H9 (cell line): Measurements from ENCODE around the gene PTCHD1. TPM values are rescaled to one million over a fixed set of nuclear protein-coding genes. Genes with fewer than 3 reads are reported as not detected.

Experiments
- DNase-seq: peaks from one replicate; pipeline ENCODE4 v3.0.0-alpha.2; 2017
- H2AFZ ChIP-seq: one replicate; pipeline ENCODE4 v1.6.1; 2013; ENCODE audit warnings: mild to moderate bottlenecking, low read length, control low read depth, moderate library complexity
- H2AK5ac ChIP-seq: 2 replicates; pipeline ENCODE4 v1.6.1; 2013; ENCODE audit warnings: low read length, control low read depth, mixed read lengths; ENCODE audit not compliant: insufficient read length
- H2BK120ac ChIP-seq: one replicate; pipeline ENCODE4 v1.6.1; 2013; ENCODE audit warnings: low read depth, mild to moderate bottlenecking, low read length, control low read depth, inconsistent platforms; ENCODE audit not compliant: poor library complexity, severe bottlenecking
- H2BK12ac ChIP-seq: 2 replicates; pipeline ENCODE4 v1.6.1; 2013; ENCODE audit warnings: low read length, control low read depth, mixed read lengths, low read depth; ENCODE audit not compliant: insufficient read length
- H2BK15ac ChIP-seq: 2 replicates; pipeline ENCODE4 v1.6.1; 2013; ENCODE audit warnings: low read depth, low read length, control low read depth
- H2BK20ac ChIP-seq: one replicate; pipeline ENCODE4 v1.6.1; 2013; ENCODE audit warnings: low read depth, mild to moderate bottlenecking, low read length, control low read depth, inconsistent platforms; ENCODE audit not compliant: poor library complexity, severe bottlenecking
- H2BK5ac ChIP-seq: 2 replicates; pipeline ENCODE4 v1.6.1; 2013; ENCODE audit warnings: low read length, control low read depth, mixed read lengths; ENCODE audit not compliant: insufficient read length
- H3K14ac ChIP-seq: 2 replicates; pipeline ENCODE4 v1.6.1; 2013; ENCODE audit warnings: low read length, control low read depth; ENCODE audit not compliant: insufficient read depth
- H3K18ac ChIP-seq: 2 replicates; pipeline ENCODE4 v1.6.1; 2013; ENCODE audit warnings: low read depth, mild to moderate bottlenecking, mixed read lengths, low read length, control low read depth; ENCODE audit not compliant: insufficient read length
- H3K23ac ChIP-seq: 2 replicates; pipeline ENCODE4 v1.6.1; 2013; ENCODE audit warnings: low read length, control low read depth, mixed read lengths, low read depth; ENCODE audit not compliant: insufficient read length
- H3K23me2 ChIP-seq: 2 replicates; pipeline ENCODE4 v1.6.1; 2013; ENCODE audit warnings: low read depth, mild to moderate bottlenecking, mixed read lengths, low read length, control low read depth; ENCODE audit not compliant: insufficient read length, poor library complexity, severe bottlenecking
- H3K27ac ChIP-seq: 2 replicates; pipeline ENCODE4 v1.5.1; 2013; ENCODE audit warnings: low read length, control low read depth, mixed read lengths, low read depth; ENCODE audit not compliant: insufficient read length
- H3K27me3 ChIP-seq: 2 replicates; pipeline ENCODE4 v1.6.1; 2013; ENCODE audit warnings: low read length, control low read depth, inconsistent platforms; ENCODE audit not compliant: insufficient read depth
- H3K4ac ChIP-seq: 2 replicates; pipeline ENCODE4 v1.6.1; 2013; ENCODE audit warnings: low read depth, mild to moderate bottlenecking, control low read depth, inconsistent platforms, low read length, moderate library complexity
- H3K4me1 ChIP-seq: 2 replicates; pipeline ENCODE4 v1.6.1; 2013; ENCODE audit warnings: low read length, control low read depth, inconsistent platforms; ENCODE audit not compliant: insufficient read depth
- H3K4me2 ChIP-seq: 2 replicates; pipeline ENCODE4 v1.6.1; 2013; ENCODE audit warnings: low read length, control low read depth, mixed read lengths; ENCODE audit not compliant: insufficient read length, insufficient read depth
- H3K56ac ChIP-seq: 2 replicates; pipeline ENCODE4 v1.6.1; 2013; ENCODE audit warnings: low read depth, mild to moderate bottlenecking, mixed read lengths, low read length, control low read depth; ENCODE audit not compliant: insufficient read length
- H3K79me1 ChIP-seq: 2 replicates; pipeline ENCODE4 v1.6.1; 2013; ENCODE audit warnings: low read depth, mild to moderate bottlenecking, moderate library complexity, low read length, control low read depth, inconsistent platforms; ENCODE audit not compliant: insufficient read depth, poor library complexity, severe bottlenecking
- H3K79me2 ChIP-seq: 2 replicates; pipeline ENCODE4 v1.6.1; 2013; ENCODE audit warnings: low read length, control low read depth, inconsistent platforms; ENCODE audit not compliant: insufficient read depth
- H3K9ac ChIP-seq: 2 replicates; pipeline ENCODE4 v1.6.1; 2013; ENCODE audit warnings: low read length, control low read depth, mixed read lengths; ENCODE audit not compliant: insufficient read length; ENCODE audit errors: extremely low read depth
- H3K9me3 ChIP-seq: one replicate; pipeline ENCODE4 v1.6.1; 2013; ENCODE audit warnings: low read depth, low read length, inconsistent platforms; ENCODE audit not compliant: control insufficient read depth
- H3T11ph ChIP-seq: one replicate; pipeline ENCODE4 v1.6.1; 2013; ENCODE audit warnings: mild to moderate bottlenecking, low read length, control low read depth, inconsistent platforms
- H4K20me1 ChIP-seq: one replicate; pipeline ENCODE4 v1.6.1; 2013; ENCODE audit not compliant: control insufficient read depth, insufficient read length, insufficient read depth
- H4K5ac ChIP-seq: 2 replicates; pipeline ENCODE4 v1.6.1; 2013; ENCODE audit warnings: low read depth, mild to moderate bottlenecking, mixed read lengths, low read length, control low read depth; ENCODE audit not compliant: insufficient read length
- H4K8ac ChIP-seq: replicated peaks from 2 replicates; pipeline ENCODE4 v1.6.1; 2013; ENCODE audit warnings: low read length, control low read depth, mixed read lengths, low read depth; ENCODE audit not compliant: insufficient read length
- H4K91ac ChIP-seq: 2 replicates; pipeline ENCODE4 v1.6.1; 2013; ENCODE audit warnings: low read depth, mild to moderate bottlenecking, moderate library complexity, mixed read lengths, low read length, control low read depth; ENCODE audit not compliant: insufficient read length
- H3K27ac Mint-ChIP-seq, 3 experiments: 2 replicates in 2 of 3; 3 replicates in 1 of 3; pipeline ENCODE4 v1.8.0; 2020 to 2021; ENCODE audit warnings: mixed read lengths in 3 of 3, mild to moderate bottlenecking in 1 of 3, moderate library complexity in 1 of 3
- H3K27me3 Mint-ChIP-seq: 2 replicates; pipeline ENCODE4 v1.8.0; 2021; ENCODE audit warnings: low read depth, mild to moderate bottlenecking, moderate library complexity, mixed read lengths
- H3K36me3 Mint-ChIP-seq, 3 experiments: 2 replicates in 2 of 3; 3 replicates in 1 of 3; pipeline ENCODE4 v1.8.0; 2020 to 2021; ENCODE audit warnings: low read depth in 3 of 3, mixed read lengths in 3 of 3; ENCODE audit not compliant: insufficient read depth in 1 of 3
- H3K4me1 Mint-ChIP-seq, 2 experiments: 2 replicates each; pipeline ENCODE4 v1.8.0; 2020; ENCODE audit warnings: mixed read lengths in 2 of 2
- H3K4me3 Mint-ChIP-seq, 2 experiments: 2 replicates in 1 of 2; 3 replicates in 1 of 2; pipeline ENCODE4 v1.8.0; 2020 to 2021; ENCODE audit warnings: mild to moderate bottlenecking in 2 of 2, mixed read lengths in 2 of 2, moderate library complexity in 1 of 2
- H3K9me3 Mint-ChIP-seq, 2 experiments: 2 replicates in 1 of 2; 3 replicates in 1 of 2; pipeline ENCODE4 v1.8.0; 2020; ENCODE audit warnings: mild to moderate bottlenecking in 2 of 2, mixed read lengths in 2 of 2, moderate library complexity in 1 of 2
- CTCF ChIP-seq: fragments of 200-600 bp; sonication (generic); conservative IDR thresholded peaks from 3 replicates; pipeline ENCODE4 v1.8.0; 2021; ENCODE audit warnings: antibody characterized with exemption, mild to moderate bottlenecking
- WGBS: extraction: QIAGEN DNeasy Blood & Tissue Kit; methylation state at CpG from one replicate; pipeline ENCODE4 v1.1.7; 2013; ENCODE audit warnings: missing lambda C conversion rate, low lambda C conversion rate, mixed read lengths; ENCODE audit not compliant: insufficient read length; ENCODE audit errors: extremely low coverage; 5-methylcytosine and 5-hydroxymethylcytosine counted together
- total RNA-seq: library from RNA; stranded (reverse); gene quantifications from 2 replicates; pipeline ENCODE4 v1.2.1, GENCODE V29; 2021

PTCHD1 gene
- total RNA-seq, 1 experiment from 2014 or later, result 1.4 TPM

GRCh38 chrX:23392195-23392594 lies 57.5 kb downstream of the PTCHD1 start:
- Mint-ChIP-seq H3K27ac (no peak overlapping the region; a peak in 1 of 7 replicates), H3K4me1 (peaks cover 20 to 21% of the 10 kb centered on the region in 2 experiments), H3K36me3 (no peaks in the 10 kb centered on the region; a peak in 1 of 7 replicates), H3K4me3 (no peak overlapping the region), H3K9me3 (no peaks in the 10 kb centered on the region), H3K27me3 (no peaks in the 10 kb centered on the region)
- DNase-seq, result no peak
- Histone ChIP-seq H3K79me2 (no peaks in the 10 kb centered on the region), H2BK12ac (no peak overlapping the region), H3K79me1 (no peaks in the 10 kb centered on the region), H4K5ac (no peak overlapping the region), H3K18ac (no peak overlapping the region), H3K9me3 (no peaks in the 10 kb centered on the region), H3T11ph (no peak overlapping the region), H2AK5ac (no peak overlapping the region), H3K4me1 (no peaks in the 10 kb centered on the region; the same call in 1 of the 2 replicates), H2BK20ac (no peak overlapping the region), H3K4me2 (no peak overlapping the region), H3K4ac (no peak overlapping the region), H2BK15ac (no peak overlapping the region), H2AFZ (no peak overlapping the region), H3K14ac (no peak overlapping the region), H4K8ac (no peak overlapping the region), H2BK120ac (no peak overlapping the region), H3K23me2 (no peaks in the 10 kb centered on the region), H4K91ac (no peak overlapping the region), H3K27ac (no peak overlapping the region), H3K9ac (no peak overlapping the region), H4K20me1 (no peaks in the 10 kb centered on the region), H3K56ac (no peak overlapping the region), H3K27me3 (no peaks in the 10 kb centered on the region), H2BK5ac (no peak overlapping the region), H3K23ac (no peak overlapping the region)
- no peak for TF ChIP-seq CTCF
- WGBS, result no CpG with 5 or more reads among the region's 5 CpGs
